Stimulated activated CD8-positive, alpha-beta memory T cell treated with anti-CD3 and anti-CD28 coated beads, Interleukin-4, amount 100 ng/mL, for 4 hours (primary cell): ENCODE results near the gene MACROD2.

Experiments
- DNase-seq, 2 donors: peaks; one replicate each; pipeline ENCODE4 v3.0.0-alpha.2; 2020; ENCODE audit warnings: low read depth in 2 of 2, low spot score in 1 of 2

MACROD2 gene

GRCh38 chr20:16100767-16101166 lies 2105.5 kb downstream of the MACROD2 start:
- no peak for DNase-seq
